Measurements from ENCODE around the gene RPN2. TPM values are rescaled to one million over a fixed set of nuclear protein-coding genes. Genes with fewer than 3 reads are reported as not detected.

Gene RPN2
- total and polyA plus RNA-seq, 5 experiments from 2014 or later: 94.4 to 239 (median 235) TPM

GRCh38 chr20:37285664-37286374 is 106.7 kb downstream of the RPN2 start:
- H3K27ac Mint-ChIP-seq: no peak overlapping the region
- no peaks in the 10 kb centered on the region for H3K36me3 Mint-ChIP-seq
- POLR2A ChIA-PET: interaction anchor here (0.5 to 0.7 kb wide), 2 partner anchors 9 to 41 kb away, joined by 3 read pairs; no protein-coding TSS in a partner anchor
- H3K4me1 Mint-ChIP-seq: peaks cover 0 to 14% (median 5%) of the 10 kb centered on the region in 4 donors
- no peaks in the 10 kb centered on the region for H3K9me3 Mint-ChIP-seq
- H3K4me3 Mint-ChIP-seq: no peak overlapping the region
- peaks cover 0 to 7% (median 3%) of the 10 kb centered on the region in 5 donors for H3K27me3 Mint-ChIP-seq
- ATAC-seq (no peak), DNase-seq (no peak)

GRCh38 chr20:37288091-37288490 is 109.0 kb downstream of the RPN2 start:
- POLR2A ChIA-PET: interaction anchor here (1.2 kb wide), 1 partner anchor 85 kb away, joined by 3 read pairs; no protein-coding TSS in a partner anchor
- peaks cover 0 to 12% (median 8%) of the 10 kb centered on the region in 3 donors for H3K36me3 Mint-ChIP-seq
- peak overlapping the region in 5 of 10 donors; percentile 27 to 99 (median 61) for H3K27ac Mint-ChIP-seq
- peaks cover 8 to 33% (median 24%) of the 10 kb centered on the region in 4 donors for H3K4me1 Mint-ChIP-seq
- H3K4me3 Mint-ChIP-seq: peak overlapping the region in 8 of 10 donors; percentile 13 to 94 (median 48)
- peaks cover 0 to 1% (median 0%) of the 10 kb centered on the region in 9 donors for H3K9me3 Mint-ChIP-seq
- DNase-seq (no peak), ATAC-seq (no peak)
- peaks cover 0 to 3% (median 3%) of the 10 kb centered on the region in 5 donors for H3K27me3 Mint-ChIP-seq

- POLR2A ChIA-PET: interaction anchor here (1.1 to 1.5 kb wide), 5 partner anchors 10 to 1337 kb away, joined by 3 to 6 read pairs (median 3); partner anchors contain the start of gene BLCAP
- no peak for ATAC-seq
- Mint-ChIP-seq H3K4me3 (peak overlapping the region; percentile 86 to 97 (median 93)), H3K27me3 (peaks cover 0 to 1% (median 0%) of the 10 kb centered on the region in 5 donors), H3K27ac (peak overlapping the region; percentile 95 to 99 (median 98)), H3K4me1 (peaks cover 15 to 54% (median 43%) of the 10 kb centered on the region in 4 donors), H3K9me3 (peaks cover 0 to 10% (median 0%) of the 10 kb centered on the region in 9 donors), H3K36me3 (peaks cover 7 to 25% (median 20%) of the 10 kb centered on the region in 3 donors)
- DNase-seq: no peak
Measured at GRCh38 chr20:37290158-37290810, 111.2 kb downstream of the RPN2 start.

Other genes with a start within 250 kb of the RPN2 start
- 100 to 1,000 TPM; 204 to 220 TPM for gene SAMHD1, start 227.6 kb upstream of the RPN2 start, total RNA-seq
- gene SAMHD1, start 227.6 kb upstream of the RPN2 start, polyA plus RNA-seq: 100 to 1,000 TPM; 212 to 247 (median 219) TPM
- 10 to 100 TPM; 19.8 to 26.2 TPM for gene RBL1, start 83.3 kb upstream of the RPN2 start, total RNA-seq
- 1 to 10 TPM; 6.2 to 7.6 (median 7.0) TPM for gene RBL1, start 83.3 kb upstream of the RPN2 start, polyA plus RNA-seq
- 1 to 10 TPM in 1 of 2 experiments, under 1 TPM in 1; 0.71 to 1.9 TPM for gene MROH8, start 218 bp downstream of the RPN2 start, total RNA-seq
- 1 to 10 TPM in 1 of 3 donors, under 1 TPM in 2; 0.49 to 2.5 (median 0.66) TPM for gene MROH8, start 218 bp downstream of the RPN2 start, polyA plus RNA-seq
- gene GHRH, start 82.5 kb downstream of the RPN2 start, total RNA-seq: not detected
- not detected for gene GHRH, start 82.5 kb downstream of the RPN2 start, polyA plus RNA-seq
- gene MANBAL, start 110.3 kb downstream of the RPN2 start, total RNA-seq: 10 to 100 TPM; 11.5 to 12.8 TPM
- 10 to 100 TPM; 18.9 to 24.7 (median 24.3) TPM for gene MANBAL, start 110.3 kb downstream of the RPN2 start, polyA plus RNA-seq
- 1 to 10 TPM in 1 of 2 experiments, under 1 TPM in 1; 0.60 to 2.4 TPM for gene SRC, start 166.8 kb downstream of the RPN2 start, total RNA-seq
- gene SRC, start 166.8 kb downstream of the RPN2 start, polyA plus RNA-seq: under 1 TPM in 1 of 3 donors, not detected in 2; 0.07 TPM

Data from naive thymus-derived CD8-positive, alpha-beta T cell (primary cell).